GM19372 (cell line): Measurements from ENCODE around the gene DNAJB11.
A peak's percentile ranks its signal among the peaks of the same experiment; 100 is the strongest.
"Not testable (repeated sequence)": the region's sequence is repeated elsewhere in the genome, so short reads cannot be mapped to it uniquely, and the experiment has no call there.

Experiments
- ATAC-seq: cut with Tn5 transposase; IDR thresholded peaks from one replicate; pipeline ENCODE4 v1.9.1; 2021; ENCODE audit warnings: mild to moderate bottlenecking, low read depth, moderate library complexity; ENCODE audit not compliant: unreplicated experiment

Gene DNAJB11

GRCh38 chr3:186570096-186570940 is at the start of gene DNAJB11:
Gene DNAJB11 (plus strand): TSS chr3:186570720. CDS start chr3:186570898, 178 bp downstream.
- ATAC-seq: peak; percentile 83

- peak; percentile 54 for ATAC-seq
These were observed 49.3 kb upstream of the DNAJB11 start for GRCh38 chr3:186520957-186521842.

GRCh38 chr3:186523022-186523421 is 47.5 kb upstream of the DNAJB11 start:
- no peak for ATAC-seq

GRCh38 chr3:186523434-186523833 is 47.1 kb upstream of the DNAJB11 start:
- ATAC-seq: no peak

GRCh38 chr3:186524616-186525015 is 45.9 kb upstream of the DNAJB11 start:
- ATAC-seq: no peak

GRCh38 chr3:186525369-186526255 is 44.9 kb upstream of the DNAJB11 start:
- ATAC-seq: no peak

GRCh38 chr3:186526256-186526606 is 44.3 kb upstream of the DNAJB11 start:
- ATAC-seq: no peak

GRCh38 chr3:186529201-186529999 is 41.1 kb upstream of the DNAJB11 start:
- no peak for ATAC-seq

GRCh38 chr3:186530415-186530814 is 40.1 kb upstream of the DNAJB11 start:
- no peak for ATAC-seq

- not testable (repeated sequence) for ATAC-seq
These were observed 38.8 kb upstream of the DNAJB11 start for GRCh38 chr3:186531694-186532093.

GRCh38 chr3:186532598-186533072 is 37.9 kb upstream of the DNAJB11 start:
- peak; percentile 43 for ATAC-seq

- ATAC-seq: peak; percentile 87
These were observed 36.3 kb upstream of the DNAJB11 start for GRCh38 chr3:186534113-186534669.

GRCh38 chr3:186536883-186537844 is 33.4 kb upstream of the DNAJB11 start:
- no peak for ATAC-seq

- ATAC-seq: no peak
These were observed 31.7 kb upstream of the DNAJB11 start for GRCh38 chr3:186538779-186539178.

- peak; percentile 40 for ATAC-seq
These were observed 30.2 kb upstream of the DNAJB11 start for GRCh38 chr3:186540221-186540834.

GRCh38 chr3:186540835-186541226 is 29.7 kb upstream of the DNAJB11 start:
- ATAC-seq: no peak

- ATAC-seq: no peak
These were observed 26.2 kb upstream of the DNAJB11 start, which contains the start of gene CRYGS for GRCh38 chr3:186544281-186544680. Gene CRYGS (minus strand): TSS chr3:186544380. CDS start chr3:186544326, 54 bp downstream.
